NCI-H187 (cell line): Measurements from ENCODE around the gene GRIK2.

Experiments used
- DNase-seq, 2 experiments: peaks; one replicate each; lab custom pipeline; 2025; lab: John Stamatoyannopoulos, UW

Gene GRIK2

GRCh38 chr6:101400326-101401135, 7.0 kb downstream of the GRIK2 start:
- no peak for DNase-seq

DNA sequence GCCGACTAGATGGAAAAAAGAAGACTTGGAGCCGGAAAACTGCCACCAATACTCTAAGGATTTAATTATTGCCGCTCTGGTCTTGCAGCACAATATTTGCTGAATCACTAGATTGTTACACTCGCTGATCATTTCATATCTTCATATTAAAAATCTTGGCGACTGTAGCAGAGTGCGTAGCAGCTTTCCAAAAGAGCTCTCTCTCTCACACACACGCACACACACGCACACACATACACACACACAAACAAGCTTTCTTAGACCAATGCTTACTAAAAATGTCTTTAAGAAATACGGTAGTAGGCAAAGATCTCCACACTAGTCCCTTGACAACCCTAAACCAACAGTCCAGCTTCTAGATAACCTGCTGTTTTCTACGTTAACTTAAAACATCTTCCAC, 7.7 kb downstream of the GRIK2 start:
- no peak for DNase-seq

- no peak for DNase-seq
These were observed 8.5 kb downstream of the GRIK2 start for GRCh38 chr6:101401792-101402621.

- DNase-seq, result no peak
These were observed 9.1 kb downstream of the GRIK2 start for GRCh38 chr6:101402622-101403031.

DNA sequence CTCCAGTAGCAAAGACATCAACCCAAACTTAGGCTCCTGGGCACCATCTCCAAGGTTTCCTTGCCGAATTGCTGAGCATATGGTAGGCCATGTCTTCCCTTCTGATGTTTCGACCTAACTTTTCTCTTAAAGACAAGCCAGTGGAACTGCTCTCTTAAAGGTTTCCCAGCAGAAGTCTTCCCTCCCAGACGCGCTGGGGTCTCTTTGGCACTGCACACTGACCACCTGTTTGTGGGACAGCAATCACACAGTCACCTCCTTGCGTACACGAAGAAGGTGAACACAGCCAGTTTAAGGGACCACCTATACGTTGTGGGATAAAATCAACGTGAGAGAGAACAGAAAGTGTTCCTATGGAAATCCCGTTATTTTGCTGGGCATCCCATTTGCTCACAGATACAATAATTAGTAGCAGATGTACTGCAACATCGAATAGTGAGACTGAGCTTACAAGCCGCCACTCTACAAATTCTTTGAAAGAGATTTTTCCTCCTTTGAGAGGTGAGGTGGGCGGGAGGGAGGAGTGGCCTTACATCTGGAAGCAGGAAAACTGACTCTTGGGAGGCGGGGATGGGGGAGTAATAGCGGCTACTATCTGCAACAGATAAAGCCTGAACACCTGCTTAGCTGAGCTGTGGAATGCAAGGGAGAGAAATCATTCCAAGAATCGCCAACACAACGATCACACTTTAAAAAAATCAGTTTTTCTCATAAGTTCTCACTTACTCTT, 9.9 kb downstream of the GRIK2 start:
- DNase-seq, result no peak

DNA sequence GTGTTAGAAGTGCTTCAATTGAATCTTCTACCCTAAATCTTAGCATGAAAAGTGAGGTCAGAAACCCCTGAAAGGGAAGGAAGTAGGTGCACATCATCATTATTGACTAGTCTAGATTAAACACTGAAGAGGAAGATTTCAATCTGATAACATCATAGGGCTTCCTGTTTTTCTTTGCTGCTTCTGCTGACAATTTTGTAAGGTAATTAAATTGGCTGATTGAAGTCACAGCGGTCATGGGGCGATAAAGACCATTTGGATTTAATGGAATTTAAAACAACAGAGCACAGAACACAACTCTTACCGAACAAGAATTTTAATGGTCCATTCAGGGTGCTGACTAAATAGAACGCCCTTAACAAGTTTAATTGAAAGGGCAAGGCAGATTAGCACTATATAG, 11.3 kb downstream of the GRIK2 start:
- DNase-seq, result no peak

DNA sequence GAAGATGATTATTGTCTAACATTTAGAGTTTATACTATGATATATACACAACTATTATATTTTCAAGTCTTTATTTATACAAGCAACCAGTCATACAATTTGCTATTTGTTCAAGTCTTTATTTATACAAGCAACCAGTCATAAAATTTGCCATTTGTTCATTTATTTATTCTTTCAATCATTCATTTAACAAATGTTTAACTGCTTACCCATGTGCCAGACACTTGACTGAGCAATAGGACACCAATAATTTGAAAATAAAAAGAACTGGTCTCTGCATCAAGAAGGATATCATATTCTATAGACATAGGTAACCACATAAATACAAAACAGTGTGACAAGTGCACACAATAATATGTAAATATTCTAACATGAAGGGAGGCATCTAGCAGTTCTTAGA, 20.3 kb downstream of the GRIK2 start:
- DNase-seq, result no peak

DNA sequence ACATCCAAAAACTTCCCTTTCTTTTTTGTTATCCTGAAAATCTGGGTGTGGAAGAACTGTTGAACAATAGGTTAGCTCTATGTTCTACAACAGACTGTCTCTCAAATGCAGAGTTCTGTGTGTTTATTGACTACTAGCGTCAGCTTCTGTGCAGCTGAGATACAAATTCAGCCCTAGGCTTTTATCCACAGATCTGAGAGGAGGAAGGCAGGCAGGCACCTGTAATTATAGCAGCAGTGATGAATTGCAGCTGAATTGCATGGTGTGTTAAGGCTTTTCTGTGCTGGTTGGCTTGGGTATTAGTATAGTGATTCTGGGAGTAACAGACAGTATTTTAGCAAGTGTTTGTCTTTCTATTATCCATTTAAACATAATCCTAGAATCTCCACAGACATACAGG, 24.4 kb downstream of the GRIK2 start:
- DNase-seq, result no peak

DNA sequence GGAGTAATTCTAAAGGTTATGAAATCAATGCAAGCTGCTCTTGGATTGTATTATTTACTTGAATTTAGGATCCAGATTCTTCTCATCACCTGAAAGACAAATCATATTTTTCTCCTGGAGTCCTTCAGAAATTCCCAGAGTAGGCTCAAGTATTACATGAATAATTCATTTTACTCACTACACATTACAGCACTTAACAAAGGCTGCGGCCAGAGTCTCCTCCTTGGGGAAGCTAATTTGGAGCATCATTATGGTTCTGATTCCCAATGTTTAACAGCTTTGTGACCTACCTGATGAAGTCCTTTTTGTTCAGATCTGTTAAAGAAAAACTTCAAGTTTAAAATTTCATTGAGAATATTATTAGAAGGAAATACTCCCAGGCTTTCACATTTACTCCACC, 28.7 kb downstream of the GRIK2 start:
- peak; percentile 12 to 46 for DNase-seq

- DNase-seq, result no peak
These were observed 29.3 kb downstream of the GRIK2 start for GRCh38 chr6:101422811-101423210.

- no peak for DNase-seq
These were observed 35.8 kb downstream of the GRIK2 start for GRCh38 chr6:101429270-101429669.

DNA sequence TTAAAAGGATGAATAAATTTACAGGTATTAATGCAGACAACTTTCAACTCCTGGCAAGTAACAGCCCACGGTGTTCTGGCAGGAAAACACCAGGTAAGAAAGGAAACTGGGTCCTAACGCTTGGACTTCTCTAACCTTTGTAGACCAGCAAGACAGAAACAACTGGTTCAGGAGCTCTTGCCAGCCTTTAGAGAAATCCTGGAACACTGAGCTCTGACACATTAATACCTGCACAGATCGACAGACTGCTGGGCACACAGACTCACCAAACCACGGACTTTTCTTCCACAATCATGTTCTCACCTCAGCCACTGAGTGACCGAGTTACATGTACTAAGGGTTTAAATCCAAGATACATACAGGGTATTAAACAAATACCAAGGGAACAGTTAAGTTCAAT, 36.3 kb downstream of the GRIK2 start:
- no peak for DNase-seq

DNA sequence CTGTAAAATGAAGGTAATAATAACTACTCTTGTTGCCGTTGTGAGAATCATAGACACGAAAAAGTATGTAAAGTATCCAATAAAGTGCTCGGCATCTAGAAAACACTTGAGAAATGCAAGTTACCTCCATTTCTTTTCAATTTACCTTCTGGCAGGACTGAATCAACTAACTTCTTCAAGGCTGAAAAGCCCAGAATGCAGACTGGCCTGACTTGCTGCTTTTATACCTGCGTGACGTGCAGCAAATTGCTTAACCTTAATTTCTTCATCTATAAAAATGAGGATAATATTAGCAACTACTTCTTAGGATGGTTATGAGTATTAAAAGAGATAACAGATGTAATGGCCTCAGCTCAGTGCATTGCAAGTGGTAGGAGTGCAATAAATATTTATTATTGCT, 39.6 kb downstream of the GRIK2 start:
- DNase-seq, result no peak

- DNase-seq, result no peak
These were observed 41.1 kb downstream of the GRIK2 start for GRCh38 chr6:101434601-101435000.

GRCh38 chr6:101435038-101435437, 41.5 kb downstream of the GRIK2 start:
- no peak for DNase-seq

DNA sequence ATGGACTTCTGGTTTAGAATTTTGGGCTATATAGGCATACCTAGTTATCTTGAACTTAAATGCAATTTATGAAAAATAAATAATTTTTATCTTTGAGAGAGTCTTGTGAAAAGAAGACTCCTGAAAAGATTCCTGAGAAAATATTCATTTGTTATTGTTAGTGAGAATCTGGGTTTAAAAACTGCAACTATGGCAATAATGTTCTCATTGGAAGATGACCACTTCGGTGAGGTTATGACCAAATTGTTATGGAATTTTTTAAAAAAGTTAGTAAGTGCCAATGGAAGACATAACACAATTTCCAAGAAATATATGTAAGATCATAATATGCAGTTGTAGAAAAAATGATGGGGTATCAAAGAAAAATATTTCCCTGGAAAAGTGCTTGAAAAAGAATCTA, 46.3 kb downstream of the GRIK2 start:
- DNase-seq, result no peak

DNA sequence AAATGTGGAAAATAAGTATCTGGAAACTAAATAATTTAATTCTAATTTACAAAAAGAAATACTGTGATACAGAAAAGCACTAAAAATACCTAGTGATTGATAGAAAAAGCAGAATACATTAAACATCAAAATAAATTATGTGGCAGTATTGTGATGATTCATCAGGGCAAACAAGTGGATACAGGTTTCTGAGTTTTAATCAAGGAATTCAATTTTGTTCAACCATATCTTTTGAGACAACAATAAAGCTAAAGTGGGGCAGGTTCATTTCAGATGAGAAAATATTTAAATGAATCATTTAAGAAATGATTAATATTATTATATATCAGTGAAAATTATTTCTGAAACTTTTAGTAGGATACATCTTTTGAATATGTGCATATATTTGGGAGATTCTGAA, 49.8 kb downstream of the GRIK2 start:
- no peak for DNase-seq

- no peak for DNase-seq
These were observed 51.2 kb downstream of the GRIK2 start for GRCh38 chr6:101444717-101445116.

GRCh38 chr6:101445527-101445926, 52.0 kb downstream of the GRIK2 start:
- DNase-seq, result no peak

DNA sequence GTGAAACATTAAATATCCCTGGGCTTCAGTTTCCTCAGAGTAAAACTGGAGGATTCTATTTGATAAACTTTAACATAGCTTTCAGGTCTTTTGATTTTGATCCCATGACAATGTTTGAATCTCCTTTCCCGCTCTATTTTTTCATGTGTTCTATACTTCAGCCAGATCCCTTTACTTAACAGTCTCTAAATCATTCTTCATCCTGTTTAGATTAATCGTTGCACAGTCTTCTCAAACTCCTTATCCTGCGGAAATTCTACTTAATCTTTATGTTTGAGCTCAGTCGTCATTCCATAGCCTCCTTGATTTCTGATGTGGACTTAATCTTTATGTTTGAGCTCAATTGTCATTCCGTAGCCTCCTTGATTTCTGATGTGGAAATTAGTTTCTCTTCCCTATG, 57.4 kb downstream of the GRIK2 start:
- no peak for DNase-seq

- DNase-seq, result no peak
These were observed 58.5 kb downstream of the GRIK2 start for GRCh38 chr6:101451981-101452380.

DNA sequence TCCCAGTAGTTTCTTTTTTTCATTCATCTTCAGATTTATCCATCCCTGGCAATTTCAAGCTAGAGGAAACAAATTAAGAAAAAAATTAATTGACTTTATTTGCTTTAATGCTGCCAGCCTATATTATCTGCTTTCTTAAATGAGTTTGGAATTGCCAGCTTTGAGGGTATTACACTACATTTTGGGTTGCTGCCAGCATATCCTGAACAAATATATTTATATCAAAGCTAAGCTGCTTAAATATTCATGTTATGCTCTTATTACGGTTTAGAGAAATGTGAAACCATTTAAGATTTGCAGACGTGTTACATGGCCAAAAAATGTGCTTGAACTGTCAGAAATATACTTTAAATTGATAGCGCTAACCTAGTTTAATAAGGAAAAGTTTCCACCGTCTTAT, 59.7 kb downstream of the GRIK2 start:
- DNase-seq, result no peak
